HepG2 (cell line): ENCODE measurements around the gene IKZF5. TPM values are rescaled to one million over a fixed set of nuclear protein-coding genes. Genes with fewer than 3 reads are reported as not detected.

ENCODE experiments used
- ADNP ChIP-seq: sonication (generic); formaldehyde crosslinking; IDR thresholded peaks from 2 replicates; pipeline ENCODE4 v1.4.0; 2020; ENCODE audit warnings: missing genetic modification reagents
- BCL6 ChIP-seq: IDR thresholded peaks from 2 replicates; pipeline ENCODE4 v1.6.1; 2016; ENCODE audit warnings: missing genetic modification reagents, missing compliant biosample characterization
- E2F5 ChIP-seq: sonication (generic); formaldehyde crosslinking; conservative IDR thresholded peaks from 2 replicates; pipeline ENCODE4 v1.4.0; 2020; ENCODE audit warnings: missing genetic modification reagents
- JUN ChIP-seq: sonication (generic); formaldehyde crosslinking; IDR thresholded peaks from 2 replicates; pipeline ENCODE4 v1.4.0; 2020; ENCODE audit warnings: mild to moderate bottlenecking, missing genetic modification reagents
- JUND ChIP-seq: sonication (generic); formaldehyde crosslinking; IDR thresholded peaks from 2 replicates; pipeline ENCODE4 v1.8.0; 2022; ENCODE audit warnings: mild to moderate bottlenecking, missing genetic modification reagents
- MEIS2 ChIP-seq: sonication (generic); formaldehyde crosslinking; IDR thresholded peaks from 2 replicates; pipeline ENCODE4 v1.9.0; 2021; ENCODE audit warnings: mild to moderate bottlenecking, missing genetic modification reagents
- MNT ChIP-seq: fragments of 450-650 bp; IDR thresholded peaks from 2 replicates; pipeline ENCODE4 v1.6.1; 2016
- SMAD3 ChIP-seq: sonication (generic); formaldehyde crosslinking; IDR thresholded peaks from 2 replicates; pipeline ENCODE4 v1.4.0; 2020; ENCODE audit warnings: missing genetic modification reagents
- SPEN ChIP-seq: sonication (generic); formaldehyde crosslinking; IDR thresholded peaks from 2 replicates; pipeline ENCODE4 v1.5.1; 2020; ENCODE audit warnings: low read depth, mild to moderate bottlenecking, missing genetic modification reagents
- TRAFD1 ChIP-seq: sonication (generic); formaldehyde crosslinking; IDR thresholded peaks from 2 replicates; pipeline ENCODE4 v1.5.1; 2020; ENCODE audit warnings: missing genetic modification reagents, mild to moderate bottlenecking, borderline replicate concordance
- TRIM24 ChIP-seq: sonication (generic); formaldehyde crosslinking; IDR thresholded peaks from 2 replicates; pipeline ENCODE4 v1.8.0; 2022; ENCODE audit warnings: mild to moderate bottlenecking, missing genetic modification reagents
- YEATS4 ChIP-seq: sonication (generic); formaldehyde crosslinking; IDR thresholded peaks from 2 replicates; pipeline ENCODE4 v1.4.0; 2020; ENCODE audit warnings: missing genetic modification reagents, borderline replicate concordance
- ZBTB20 ChIP-seq: sonication (generic); formaldehyde crosslinking; IDR thresholded peaks from 2 replicates; pipeline ENCODE4 v1.8.1; 2023; ENCODE audit warnings: missing genetic modification reagents, low read depth, mild to moderate bottlenecking, borderline replicate concordance
- ZMYM3 ChIP-seq: sonication (generic); formaldehyde crosslinking; IDR thresholded peaks from 2 replicates; pipeline ENCODE4 v1.5.1; 2020; ENCODE audit warnings: mild to moderate bottlenecking, missing genetic modification reagents
- ZNF644 ChIP-seq: IDR thresholded peaks from 2 replicates; pipeline ENCODE4 v1.6.1; 2016; ENCODE audit warnings: low read depth
- polyA plus RNA-seq, 8 experiments: library from polyadenylated mRNA; depleted of rRNA in 3 of 8; stranded (reverse) in 7 of 8; unstranded in 1 of 8; fragments of >200 nt; fragmentation: Illumina TruSeq in 4 of 8; extraction: Trizol in 4 of 8; gene quantifications; 2 replicates each; pipeline versions ENCODE4 v1.2.1 to v1.2.3, GENCODE V29; 2011 to 2016; ENCODE audit warnings: low read depth in 4 of 8, missing spikeins in 1 of 8, mixed read lengths in 1 of 8; ENCODE audit not compliant: insufficient read depth in 1 of 8
- total RNA-seq, 5 experiments: library from RNA; depleted of rRNA; stranded (reverse); fragments of >200 nt; fragmentation: Illumina TruSeq; extraction: Trizol; gene quantifications; 2 replicates each; pipeline ENCODE4 v1.2.3, GENCODE V29; 2016; ENCODE audit warnings: low read depth in 1 of 5
- TF ChIP-seq, protein P1 (sequence below): sonication (generic); formaldehyde crosslinking; IDR thresholded peaks from 2 replicates; pipeline ENCODE4 v1.5.0; 2020; ENCODE audit warnings: missing genetic modification reagents
- TF ChIP-seq, protein P2 (sequence below): sonication (generic); formaldehyde crosslinking; IDR thresholded peaks from 2 replicates; pipeline ENCODE4 v1.4.0; 2020; ENCODE audit warnings: mild to moderate bottlenecking, missing genetic modification reagents
- TF ChIP-seq, protein P3 (sequence below): sonication (generic); formaldehyde crosslinking; IDR thresholded peaks from 2 replicates; pipeline ENCODE4 v1.4.0; 2020; ENCODE audit warnings: missing genetic modification reagents

The IKZF5 gene
- total and polyA plus RNA-seq, 2 of the 13 experiments (the other 11 are each of a cell fraction or from before 2014, with no cell fraction given) = 3.7 to 12.0 TPM

GRCh38 chr10:123035467-123036086 lies 27.0 kb upstream of the IKZF5 start (continued):
- TF ChIP-seq MNT (peak; percentile 7; the same call in 1 of the 2 replicates), JUN (no peak), YEATS4 (CRISPR knock-in tag) (peak; percentile 48; the same call in 1 of the 2 replicates), MEIS2 (CRISPR knock-in tag) (no peak; the same call in 1 of the 2 replicates), BCL6 (CRISPR knock-in tag) (peak; percentile 52), ADNP (no peak; the same call in 1 of the 2 replicates), TRAFD1 (CRISPR knock-in tag) (no peak), SMAD3 (0 out of 2 replicates have a peak, but pooled peaks have one; percentile 57), E2F5 (CRISPR knock-in tag) (no peak), ZMYM3 (CRISPR knock-in tag) (peak; percentile 90), JUND (CRISPR knock-in tag) (0 out of 2 replicates have a peak, but pooled peaks have one; percentile 14), TRIM24 (no peak), ZBTB20 (peak; percentile 63; the same call in 1 of the 2 replicates), ZNF644 (peak; percentile 21; the same call in 1 of the 2 replicates), SPEN (CRISPR knock-in tag) (peak; percentile 70; the same call in 1 of the 2 replicates)
- TF ChIP-seq, protein P1, sequence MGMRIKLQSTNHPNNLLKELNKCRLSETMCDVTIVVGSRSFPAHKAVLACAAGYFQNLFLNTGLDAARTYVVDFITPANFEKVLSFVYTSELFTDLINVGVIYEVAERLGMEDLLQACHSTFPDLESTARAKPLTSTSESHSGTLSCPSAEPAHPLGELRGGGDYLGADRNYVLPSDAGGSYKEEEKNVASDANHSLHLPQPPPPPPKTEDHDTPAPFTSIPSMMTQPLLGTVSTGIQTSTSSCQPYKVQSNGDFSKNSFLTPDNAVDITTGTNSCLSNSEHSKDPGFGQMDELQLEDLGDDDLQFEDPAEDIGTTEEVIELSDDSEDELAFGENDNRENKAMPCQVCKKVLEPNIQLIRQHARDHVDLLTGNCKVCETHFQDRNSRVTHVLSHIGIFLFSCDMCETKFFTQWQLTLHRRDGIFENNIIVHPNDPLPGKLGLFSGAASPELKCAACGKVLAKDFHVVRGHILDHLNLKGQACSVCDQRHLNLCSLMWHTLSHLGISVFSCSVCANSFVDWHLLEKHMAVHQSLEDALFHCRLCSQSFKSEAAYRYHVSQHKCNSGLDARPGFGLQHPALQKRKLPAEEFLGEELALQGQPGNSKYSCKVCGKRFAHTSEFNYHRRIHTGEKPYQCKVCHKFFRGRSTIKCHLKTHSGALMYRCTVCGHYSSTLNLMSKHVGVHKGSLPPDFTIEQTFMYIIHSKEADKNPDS = 0 out of 2 replicates have a peak, but pooled peaks have one; percentile 27
- TF ChIP-seq, protein P2, sequence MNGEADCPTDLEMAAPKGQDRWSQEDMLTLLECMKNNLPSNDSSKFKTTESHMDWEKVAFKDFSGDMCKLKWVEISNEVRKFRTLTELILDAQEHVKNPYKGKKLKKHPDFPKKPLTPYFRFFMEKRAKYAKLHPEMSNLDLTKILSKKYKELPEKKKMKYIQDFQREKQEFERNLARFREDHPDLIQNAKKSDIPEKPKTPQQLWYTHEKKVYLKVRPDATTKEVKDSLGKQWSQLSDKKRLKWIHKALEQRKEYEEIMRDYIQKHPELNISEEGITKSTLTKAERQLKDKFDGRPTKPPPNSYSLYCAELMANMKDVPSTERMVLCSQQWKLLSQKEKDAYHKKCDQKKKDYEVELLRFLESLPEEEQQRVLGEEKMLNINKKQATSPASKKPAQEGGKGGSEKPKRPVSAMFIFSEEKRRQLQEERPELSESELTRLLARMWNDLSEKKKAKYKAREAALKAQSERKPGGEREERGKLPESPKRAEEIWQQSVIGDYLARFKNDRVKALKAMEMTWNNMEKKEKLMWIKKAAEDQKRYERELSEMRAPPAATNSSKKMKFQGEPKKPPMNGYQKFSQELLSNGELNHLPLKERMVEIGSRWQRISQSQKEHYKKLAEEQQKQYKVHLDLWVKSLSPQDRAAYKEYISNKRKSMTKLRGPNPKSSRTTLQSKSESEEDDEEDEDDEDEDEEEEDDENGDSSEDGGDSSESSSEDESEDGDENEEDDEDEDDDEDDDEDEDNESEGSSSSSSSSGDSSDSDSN (CRISPR knock-in tag) = no peak
- TF ChIP-seq, protein P3, sequence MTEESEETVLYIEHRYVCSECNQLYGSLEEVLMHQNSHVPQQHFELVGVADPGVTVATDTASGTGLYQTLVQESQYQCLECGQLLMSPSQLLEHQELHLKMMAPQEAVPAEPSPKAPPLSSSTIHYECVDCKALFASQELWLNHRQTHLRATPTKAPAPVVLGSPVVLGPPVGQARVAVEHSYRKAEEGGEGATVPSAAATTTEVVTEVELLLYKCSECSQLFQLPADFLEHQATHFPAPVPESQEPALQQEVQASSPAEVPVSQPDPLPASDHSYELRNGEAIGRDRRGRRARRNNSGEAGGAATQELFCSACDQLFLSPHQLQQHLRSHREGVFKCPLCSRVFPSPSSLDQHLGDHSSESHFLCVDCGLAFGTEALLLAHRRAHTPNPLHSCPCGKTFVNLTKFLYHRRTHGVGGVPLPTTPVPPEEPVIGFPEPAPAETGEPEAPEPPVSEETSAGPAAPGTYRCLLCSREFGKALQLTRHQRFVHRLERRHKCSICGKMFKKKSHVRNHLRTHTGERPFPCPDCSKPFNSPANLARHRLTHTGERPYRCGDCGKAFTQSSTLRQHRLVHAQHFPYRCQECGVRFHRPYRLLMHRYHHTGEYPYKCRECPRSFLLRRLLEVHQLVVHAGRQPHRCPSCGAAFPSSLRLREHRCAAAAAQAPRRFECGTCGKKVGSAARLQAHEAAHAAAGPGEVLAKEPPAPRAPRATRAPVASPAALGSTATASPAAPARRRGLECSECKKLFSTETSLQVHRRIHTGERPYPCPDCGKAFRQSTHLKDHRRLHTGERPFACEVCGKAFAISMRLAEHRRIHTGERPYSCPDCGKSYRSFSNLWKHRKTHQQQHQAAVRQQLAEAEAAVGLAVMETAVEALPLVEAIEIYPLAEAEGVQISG = peak; percentile 45
